Activated CD8-positive, alpha-beta memory T cell treated with anti-CD3 and anti-CD28 coated beads, Interleukin-2, amount 50 U/mL, for 4 hours (primary cell): ENCODE data around the gene NOSTRIN.

Experiments
- DNase-seq: peaks from one replicate; pipeline ENCODE4 v3.0.0-alpha.2; 2020

The NOSTRIN gene

DNA sequence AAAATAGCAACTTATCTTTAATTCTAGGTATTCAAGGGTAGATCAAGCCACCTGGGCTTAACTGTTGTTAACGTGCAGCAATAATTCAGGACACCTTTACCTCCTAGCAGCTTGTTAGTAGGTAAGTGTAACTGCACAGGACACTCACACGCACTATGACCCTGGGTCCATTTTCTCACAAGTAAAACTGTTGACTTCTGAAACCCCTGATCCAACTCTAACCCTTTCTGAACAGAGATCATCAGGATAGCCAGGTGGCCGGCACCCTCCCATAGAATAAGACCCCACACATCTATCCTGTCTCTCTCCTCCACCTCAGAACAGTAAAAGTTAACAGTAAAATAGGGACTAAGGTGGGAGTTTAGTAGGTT is 87.2 kb downstream of the NOSTRIN start:
- DNase-seq: no peak

DNA sequence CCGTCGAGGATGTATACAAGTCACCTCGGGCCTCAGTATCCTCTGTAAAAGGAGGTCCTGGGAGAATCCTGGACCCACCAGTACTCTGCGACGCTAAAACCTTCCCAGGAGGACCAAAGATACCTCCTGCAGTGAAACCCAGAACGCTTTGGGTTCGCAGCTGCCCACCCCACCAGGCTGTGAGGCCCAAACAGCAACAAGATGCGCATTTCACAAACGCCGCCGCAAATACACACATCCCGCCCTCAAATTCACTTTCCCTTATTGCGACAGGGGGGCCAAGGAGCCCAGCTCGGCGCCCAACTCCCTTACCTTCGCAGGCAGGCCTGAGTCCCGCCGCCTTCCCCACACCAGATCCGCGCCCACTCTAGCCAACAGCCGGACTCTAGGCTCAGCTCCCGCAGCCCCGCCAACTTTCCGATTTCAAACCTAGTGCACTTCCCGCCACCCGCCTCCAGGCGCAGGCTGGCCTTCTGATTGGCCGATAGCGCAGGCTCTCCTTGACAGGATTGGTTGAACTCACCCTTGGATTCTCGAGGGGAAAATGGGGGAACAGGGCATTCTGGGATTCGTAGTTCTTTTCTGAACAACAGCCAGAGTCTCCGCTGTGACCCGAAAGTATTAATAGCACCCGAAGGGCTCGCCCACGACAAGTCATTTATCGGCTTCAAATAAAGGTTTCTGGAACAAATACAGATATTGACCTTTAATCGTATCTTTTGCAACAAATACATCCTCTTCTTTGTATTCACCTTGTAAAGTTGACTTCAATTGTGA is 87.8 kb downstream of the NOSTRIN start, which contains the start of gene SPC25:
Gene SPC25, minus strand, starts transcription at position 425 of the 777 bp plus-strand sequence. CDS start 911 bp downstream, outside the sequence.
- peak; percentile 78 for DNase-seq

DNA sequence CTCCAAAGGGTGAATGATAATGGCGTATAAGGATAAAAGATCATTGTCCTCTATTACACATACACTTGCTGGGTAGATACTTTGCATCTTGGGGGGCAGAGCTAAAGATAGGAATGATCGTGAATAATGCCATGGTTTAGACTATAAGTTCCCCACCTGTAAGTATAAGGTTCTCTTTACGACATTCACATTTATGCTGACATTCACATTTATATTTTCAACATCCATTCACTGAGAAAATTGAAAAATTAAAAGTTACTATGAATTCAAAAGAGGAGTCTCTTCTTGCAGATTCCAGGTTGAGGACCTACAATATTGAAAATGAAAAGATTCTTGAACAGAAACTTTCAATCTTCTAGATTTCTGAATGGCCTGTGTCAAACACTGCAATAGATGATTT is 89.9 kb downstream of the NOSTRIN start:
- DNase-seq: no peak

GRCh38 chr2:168894101-168894500 is 91.7 kb downstream of the NOSTRIN start:
- DNase-seq: no peak

DNA sequence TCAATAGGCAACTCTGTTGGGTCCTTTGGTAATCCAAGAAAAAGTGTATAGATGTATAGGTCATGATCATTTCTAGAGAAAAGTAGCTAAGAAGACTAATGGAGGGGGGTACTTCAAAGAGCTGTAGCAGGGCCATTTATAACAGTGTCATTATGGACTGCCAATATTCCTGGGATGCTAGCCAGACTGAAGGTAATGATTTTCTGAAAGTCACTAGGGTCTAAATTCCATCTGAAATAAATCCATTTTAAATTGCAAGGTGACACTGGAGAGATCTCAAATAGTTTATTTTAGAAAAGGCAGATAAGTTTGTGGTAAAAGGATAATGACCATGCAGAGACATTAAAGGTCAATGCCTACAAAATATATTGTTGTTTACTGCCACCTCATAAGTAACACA is 92.3 kb downstream of the NOSTRIN start:
- no peak for DNase-seq

- DNase-seq: no peak
Measured at GRCh38 chr2:168895771-168896170, 93.3 kb downstream of the NOSTRIN start.

GRCh38 chr2:168896783-168897182 is 94.3 kb downstream of the NOSTRIN start:
- no peak for DNase-seq

DNA sequence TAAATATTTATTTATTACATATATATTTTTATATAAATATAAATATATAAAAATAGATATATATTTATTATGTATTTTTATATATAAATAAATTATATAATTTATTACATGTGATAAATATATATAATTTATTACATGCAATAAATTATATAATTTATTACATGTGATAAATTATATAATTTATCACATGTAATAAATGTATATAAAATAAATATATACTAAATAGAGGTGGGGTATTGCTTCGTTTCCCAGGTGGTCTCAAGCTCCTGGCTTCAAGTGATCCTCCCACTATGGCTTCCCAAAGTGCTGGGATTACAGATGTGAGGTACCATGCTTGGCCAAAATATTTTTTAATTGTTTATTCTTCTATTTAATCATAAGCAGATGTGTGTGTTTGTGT is 95.0 kb downstream of the NOSTRIN start:
- no peak for DNase-seq

- no peak for DNase-seq
Measured at GRCh38 chr2:168901003-168901402, 98.6 kb downstream of the NOSTRIN start, which contains the start of gene G6PC2. TSS of gene G6PC2 (plus strand) at chr2:168901291. CDS start at chr2:168901332, 41 bp downstream.

DNA sequence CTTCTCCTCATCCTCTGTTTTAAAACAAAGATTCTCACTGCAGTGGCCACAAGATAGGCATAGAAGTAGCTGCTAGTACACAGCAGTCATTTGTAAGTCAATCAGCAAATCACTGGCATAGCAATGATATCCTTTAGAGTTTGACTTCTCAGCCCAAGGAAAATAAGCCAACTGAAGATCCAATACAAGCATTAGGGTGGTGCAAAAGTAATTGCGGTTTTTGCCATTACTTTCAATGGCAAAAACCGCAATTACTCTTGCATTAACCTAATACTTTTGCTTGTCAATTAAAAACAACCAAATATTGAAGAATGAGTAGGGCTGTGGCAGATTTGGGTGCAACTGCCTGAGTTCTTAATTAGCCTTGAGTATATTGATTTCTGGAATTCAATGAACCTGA is 101.5 kb downstream of the NOSTRIN start:
- DNase-seq: no peak

DNA sequence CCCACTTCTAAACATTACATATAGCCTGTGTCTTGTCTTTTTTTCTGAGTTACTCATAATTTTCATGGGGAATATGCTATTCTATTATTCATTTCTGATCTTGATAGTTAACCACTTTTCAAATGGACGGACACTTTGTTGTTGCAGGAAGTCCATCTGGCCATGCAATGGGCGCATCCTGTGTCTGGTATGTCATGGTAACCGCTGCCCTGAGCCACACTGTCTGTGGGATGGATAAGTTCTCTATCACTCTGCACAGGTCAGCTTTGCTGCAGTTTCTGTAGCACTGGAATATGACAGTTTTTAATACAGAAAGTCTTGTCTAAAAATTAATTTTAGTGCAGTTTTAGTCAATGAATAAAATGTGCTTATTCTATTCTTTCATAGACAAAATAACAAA is 101.9 kb downstream of the NOSTRIN start:
- DNase-seq: no peak

GRCh38 chr2:168907940-168908662 is 105.7 kb downstream of the NOSTRIN start:
- DNase-seq: no peak

GRCh38 chr2:168910330-168910729 is 107.9 kb downstream of the NOSTRIN start:
- no peak for DNase-seq

GRCh38 chr2:168912466-168912865 is 110.0 kb downstream of the NOSTRIN start:
- no peak for DNase-seq

DNA sequence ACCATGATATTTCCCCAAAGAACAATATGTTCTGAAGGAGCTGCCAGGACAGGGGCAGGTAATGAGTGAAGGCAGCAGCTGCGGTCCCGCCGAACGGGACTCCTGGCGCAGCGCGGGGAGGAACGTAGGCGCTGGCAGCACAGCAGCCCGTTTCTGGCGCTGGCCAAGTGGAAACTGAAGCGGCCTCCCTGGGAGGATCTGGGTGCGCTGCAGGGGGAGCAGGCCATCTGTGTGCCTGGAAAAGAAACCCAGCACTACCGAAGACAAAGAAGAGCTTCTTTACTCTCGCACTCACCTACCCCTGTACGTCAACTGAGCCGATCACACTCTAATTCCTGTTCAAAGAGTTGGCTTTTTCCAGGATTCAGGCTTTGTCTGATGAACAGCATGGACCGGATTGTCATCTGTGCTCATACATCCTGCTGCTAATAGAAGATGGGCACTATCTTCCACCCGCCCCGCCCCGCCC is 110.5 kb downstream of the NOSTRIN start:
- DNase-seq: no peak

GRCh38 chr2:168913495-168913894 is 111.1 kb downstream of the NOSTRIN start:
- DNase-seq: no peak
